Measurements from ENCODE around the gene GSTM3.

DNA sequence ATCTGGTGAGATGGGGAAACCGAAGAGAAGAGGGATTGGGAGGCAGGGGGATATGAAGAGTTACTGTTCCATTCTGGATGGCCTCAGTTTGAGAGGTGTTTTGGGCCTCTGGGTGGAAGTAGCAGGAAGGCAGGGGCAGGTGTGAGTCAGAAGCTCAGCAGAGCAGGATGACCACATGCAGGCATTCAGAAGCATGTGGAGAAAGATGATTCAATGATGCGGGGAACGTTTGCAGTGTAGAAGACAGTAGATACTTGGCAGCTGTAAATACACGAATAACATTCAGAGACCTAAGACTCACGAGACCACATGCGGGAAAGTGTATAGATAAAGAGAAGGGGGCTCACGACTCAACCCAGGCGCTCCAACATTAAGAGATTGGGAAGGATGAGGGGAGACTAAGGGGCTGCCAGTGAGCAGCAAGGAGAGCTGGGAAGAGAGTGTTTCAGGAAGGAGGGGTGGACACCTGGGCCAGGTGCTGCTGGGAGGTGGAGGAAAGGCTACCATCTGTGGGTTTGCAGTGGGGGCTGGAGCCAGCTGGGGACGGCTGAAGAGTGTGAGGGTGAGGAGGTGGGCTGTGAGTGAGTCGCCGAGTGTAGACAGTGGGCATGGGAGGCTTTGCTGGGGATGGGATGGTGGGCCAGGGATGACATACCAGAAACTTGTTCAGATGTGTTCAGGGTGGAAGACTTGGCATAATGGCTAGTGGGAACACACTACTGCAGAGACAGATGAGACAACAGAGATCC, 28.7 kb upstream of the GSTM3 start:
- TF ChIP-seq POLR2AphosphoS5 (IDR thresholded peaks at IDR 0.05; ENCODE audit: borderline replicate concordance, low read depth, low read length), result no peak
- no peak for TF ChIP-seq EZH2 (IDR thresholded peaks at IDR 0.05)
- TF ChIP-seq FOXP2 (optimal IDR thresholded peaks at IDR 0.05; ENCODE audit: control extremely low read depth, extremely low read length, insufficient read depth), result no peak

All from SK-N-MC (cell line).